MM.1S (cell line): ENCODE results near the gene PRKAB2.

Experiments
- DNase-seq: peaks from one replicate; pipeline ENCODE4 v3.0.0-alpha.2; 2015
- H2AFZ ChIP-seq: fragments of 300-600 bp; sonication (generic); 2 replicates; pipeline ENCODE4 v1.6.0; 2016; ENCODE audit warnings: antibody characterized with exemption, low read length
- H3F3A ChIP-seq: fragments of 300-600 bp; sonication (generic); 2 replicates; pipeline ENCODE4 v1.6.1; 2016; ENCODE audit warnings: mild to moderate bottlenecking, antibody characterized with exemption, low read length, moderate library complexity, mixed read lengths; ENCODE audit not compliant: insufficient read depth
- H3K27ac ChIP-seq: fragments of 300-600 bp; sonication (generic); 2 replicates; pipeline ENCODE4 v1.5.1; 2016; ENCODE audit warnings: mild to moderate bottlenecking, low read length
- H3K27me3 ChIP-seq: fragments of 300-600 bp; sonication (generic); replicated peaks from 2 replicates; pipeline ENCODE4 v1.6.0; 2016; ENCODE audit warnings: low read length; ENCODE audit not compliant: insufficient read depth
- H3K36me3 ChIP-seq: fragments of 300-600 bp; sonication (generic); replicated peaks from 2 replicates; pipeline ENCODE4 v1.6.1; 2016; ENCODE audit warnings: mild to moderate bottlenecking, low read length, mixed read lengths; ENCODE audit not compliant: insufficient read depth
- H3K4me1 ChIP-seq: fragments of 300-600 bp; sonication (generic); 2 replicates; pipeline ENCODE4 v1.6.1; 2016; ENCODE audit warnings: low read length, mixed read lengths
- H3K4me2 ChIP-seq: fragments of 300-600 bp; sonication (generic); 2 replicates; pipeline ENCODE4 v1.6.0; 2016; ENCODE audit warnings: low read depth, low read length
- H3K4me3 ChIP-seq: fragments of 300-600 bp; sonication (generic); 2 replicates; pipeline ENCODE4 v1.5.1; 2016; ENCODE audit warnings: low read length, mixed read lengths
- H3K79me2 ChIP-seq: fragments of 300-600 bp; sonication (generic); 2 replicates; pipeline ENCODE4 v1.6.1; 2016; ENCODE audit warnings: mixed run types, low read length, mixed read lengths
- H3K9ac ChIP-seq: fragments of 300-600 bp; sonication (generic); 2 replicates; pipeline ENCODE4 v1.6.1; 2016; ENCODE audit warnings: low read length, mixed read lengths
- H3K9me2 ChIP-seq: fragments of 300-600 bp; sonication (generic); replicated peaks from 2 replicates; pipeline ENCODE4 v1.6.1; 2016; ENCODE audit warnings: mild to moderate bottlenecking, low read length, mixed read lengths; ENCODE audit not compliant: insufficient read depth
- H3K9me3 ChIP-seq: fragments of 300-600 bp; sonication (generic); replicated peaks from 2 replicates; pipeline ENCODE4 v1.6.1; 2016; ENCODE audit warnings: mild to moderate bottlenecking, low read length, mixed read lengths; ENCODE audit not compliant: insufficient read depth
- H4K20me1 ChIP-seq: fragments of 300-600 bp; sonication (generic); 2 replicates; pipeline ENCODE4 v1.6.1; 2016; ENCODE audit warnings: mild to moderate bottlenecking, low read length, moderate library complexity, mixed read lengths; ENCODE audit not compliant: insufficient read depth
- EZH2 ChIP-seq: fragments of 300-600 bp; sonication (generic); optimal IDR thresholded peaks from 2 replicates; pipeline ENCODE3; 2017; ENCODE audit warnings: low read depth, mild to moderate bottlenecking, antibody characterized with exemption, low read length, mixed read lengths
- EZH2phosphoT487 ChIP-seq: fragments of 300-600 bp; sonication (generic); IDR thresholded peaks from 2 replicates; pipeline ENCODE4 v1.6.1; 2018; ENCODE audit warnings: antibody characterized with exemption, low read length
- TF ChIP-seq, protein P1 (sequence below): fragments of 300-600 bp; sonication (generic); IDR thresholded peaks from 2 replicates; pipeline ENCODE4 v1.5.1; 2016; ENCODE audit warnings: antibody characterized with exemption, low read length, mixed read lengths

Gene PRKAB2

GRCh38 chr1:147209825-147210821, 37.9 kb upstream of the PRKAB2 start:
- TF ChIP-seq EZH2 (no peak), EZH2phosphoT487 (no peak)
- TF ChIP-seq, protein P1, sequence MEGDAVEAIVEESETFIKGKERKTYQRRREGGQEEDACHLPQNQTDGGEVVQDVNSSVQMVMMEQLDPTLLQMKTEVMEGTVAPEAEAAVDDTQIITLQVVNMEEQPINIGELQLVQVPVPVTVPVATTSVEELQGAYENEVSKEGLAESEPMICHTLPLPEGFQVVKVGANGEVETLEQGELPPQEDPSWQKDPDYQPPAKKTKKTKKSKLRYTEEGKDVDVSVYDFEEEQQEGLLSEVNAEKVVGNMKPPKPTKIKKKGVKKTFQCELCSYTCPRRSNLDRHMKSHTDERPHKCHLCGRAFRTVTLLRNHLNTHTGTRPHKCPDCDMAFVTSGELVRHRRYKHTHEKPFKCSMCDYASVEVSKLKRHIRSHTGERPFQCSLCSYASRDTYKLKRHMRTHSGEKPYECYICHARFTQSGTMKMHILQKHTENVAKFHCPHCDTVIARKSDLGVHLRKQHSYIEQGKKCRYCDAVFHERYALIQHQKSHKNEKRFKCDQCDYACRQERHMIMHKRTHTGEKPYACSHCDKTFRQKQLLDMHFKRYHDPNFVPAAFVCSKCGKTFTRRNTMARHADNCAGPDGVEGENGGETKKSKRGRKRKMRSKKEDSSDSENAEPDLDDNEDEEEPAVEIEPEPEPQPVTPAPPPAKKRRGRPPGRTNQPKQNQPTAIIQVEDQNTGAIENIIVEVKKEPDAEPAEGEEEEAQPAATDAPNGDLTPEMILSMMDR = no peak
- H2AFZ ChIP-seq = no peak overlapping the region
- no peak overlapping the region for H3K4me2 ChIP-seq
- no peak overlapping the region for H3K4me3 ChIP-seq
- H3K9ac ChIP-seq = no peak overlapping the region
- H3K9me3 ChIP-seq = no peaks in the 10 kb centered on the region
- no peak for DNase-seq
- H3K9me2 ChIP-seq = no peaks in the 10 kb centered on the region
- no peaks in the 10 kb centered on the region for H3K27me3 ChIP-seq
- H3K4me1 ChIP-seq = no peaks in the 10 kb centered on the region
- no peak overlapping the region for H3K27ac ChIP-seq
- H3F3A ChIP-seq = no peaks in the 10 kb centered on the region
- H4K20me1 ChIP-seq = no peaks in the 10 kb centered on the region
- no peaks in the 10 kb centered on the region for H3K79me2 ChIP-seq
- no peaks in the 10 kb centered on the region for H3K36me3 ChIP-seq

DNA sequence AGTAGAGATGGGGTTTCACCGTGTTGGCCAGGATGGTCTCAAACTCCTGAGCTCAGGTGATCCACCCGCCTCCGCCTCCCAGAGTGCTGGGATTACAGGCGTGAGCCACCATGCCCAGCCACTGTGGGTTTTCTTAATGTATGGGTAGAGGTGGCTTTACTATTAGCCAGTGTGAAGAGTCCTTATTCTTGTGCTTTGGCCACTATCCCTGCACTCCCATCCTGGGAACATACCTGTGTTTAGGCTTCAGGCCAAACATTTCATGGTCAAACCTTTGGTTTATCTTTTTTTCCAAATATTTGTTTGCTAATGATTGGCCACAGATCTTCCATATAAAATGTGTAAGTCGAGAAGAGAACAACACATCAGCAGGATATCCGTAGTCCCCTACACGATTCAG, 36.3 kb upstream of the PRKAB2 start:
- Histone ChIP-seq H3K4me1 (no peaks in the 10 kb centered on the region), H3K36me3 (no peaks in the 10 kb centered on the region), H3K4me3 (no peak overlapping the region), H3K9ac (no peak overlapping the region), H3K79me2 (no peaks in the 10 kb centered on the region), H3K9me3 (no peaks in the 10 kb centered on the region), H3F3A (no peaks in the 10 kb centered on the region), H3K27me3 (no peaks in the 10 kb centered on the region), H3K4me2 (no peak overlapping the region), H3K27ac (no peak overlapping the region), H2AFZ (no peak overlapping the region), H3K9me2 (no peaks in the 10 kb centered on the region), H4K20me1 (no peaks in the 10 kb centered on the region)
- TF ChIP-seq, protein P1 = no peak
- TF ChIP-seq EZH2phosphoT487 (no peak), EZH2 (no peak)
- no peak for DNase-seq

DNA sequence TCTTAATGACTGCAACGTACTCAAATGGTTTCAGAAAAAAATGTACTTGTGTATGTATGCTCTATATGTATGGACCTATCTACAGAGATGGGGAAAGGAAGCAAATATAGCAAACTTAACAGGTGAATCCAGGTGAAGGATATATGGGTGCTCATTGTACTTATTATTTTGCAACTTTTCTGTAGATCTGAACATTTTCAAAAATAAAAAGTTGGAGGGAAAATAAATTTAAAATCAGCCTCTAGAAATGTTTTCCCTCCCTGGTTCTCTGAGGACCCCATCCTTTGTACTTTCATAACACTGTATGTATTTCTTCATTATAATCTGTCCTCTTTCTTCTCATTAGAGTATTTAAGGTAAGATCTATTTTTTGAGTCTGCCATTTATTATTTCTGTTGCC, 34.9 kb upstream of the PRKAB2 start:
- Histone ChIP-seq H3K4me1 (no peaks in the 10 kb centered on the region), H3K9me2 (no peaks in the 10 kb centered on the region), H3K79me2 (no peaks in the 10 kb centered on the region), H3F3A (no peaks in the 10 kb centered on the region), H3K9me3 (no peaks in the 10 kb centered on the region), H4K20me1 (no peaks in the 10 kb centered on the region), H3K36me3 (no peaks in the 10 kb centered on the region), H2AFZ (no peak overlapping the region), H3K27me3 (no peaks in the 10 kb centered on the region), H3K4me3 (no peak overlapping the region), H3K9ac (no peak overlapping the region), H3K4me2 (no peak overlapping the region), H3K27ac (no peak overlapping the region)
- no peak for DNase-seq
- TF ChIP-seq, protein P1 = no peak
- no peak for TF ChIP-seq EZH2phosphoT487
